HG03135 (cell line): ENCODE data around the gene CD226.
"Not testable (repeated sequence)": the region's sequence is repeated elsewhere in the genome, so short reads cannot be mapped to it uniquely, and the experiment has no call there.

ENCODE experiments used
- ATAC-seq: cut with Tn5 transposase; IDR thresholded peaks from one replicate; pipeline ENCODE4 v1.9.1; 2021; ENCODE audit warnings: mild to moderate bottlenecking, moderate library complexity; ENCODE audit not compliant: unreplicated experiment

Gene CD226

DNA sequence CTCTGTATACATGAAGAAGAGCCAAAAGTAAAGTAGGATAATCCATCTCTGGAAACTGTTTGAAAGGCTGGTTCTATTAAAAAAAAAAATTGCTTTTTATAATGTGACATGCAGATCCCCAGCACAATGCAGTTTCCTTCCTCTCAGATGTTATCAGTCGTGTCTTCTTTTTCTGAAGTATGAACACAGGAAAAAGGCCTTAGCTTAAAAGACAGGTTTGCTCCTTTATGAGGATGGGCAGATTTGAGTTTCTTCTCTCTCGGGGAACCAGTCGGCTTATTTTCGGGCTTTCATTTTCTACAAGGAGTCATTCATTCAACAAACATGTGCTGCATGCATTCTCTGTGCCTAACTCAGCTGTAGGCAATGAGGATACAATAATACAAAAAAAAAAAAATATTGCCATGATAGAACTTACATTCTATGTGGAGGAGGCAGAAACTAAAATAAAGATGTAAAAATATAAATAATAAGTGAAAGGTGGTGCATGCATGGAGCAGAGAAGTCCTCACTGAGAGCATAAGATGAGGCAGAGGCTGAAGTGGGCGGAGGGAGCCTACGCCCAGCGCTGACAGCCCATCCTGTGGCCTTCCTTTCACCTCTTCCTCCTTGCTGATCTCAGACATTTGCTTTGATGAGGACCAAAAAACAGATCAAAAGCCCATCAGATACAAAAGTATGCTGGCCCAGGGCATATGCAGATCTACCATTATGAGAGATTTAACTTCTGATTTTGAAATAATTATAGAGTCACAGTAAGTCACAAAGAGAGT is at the start of gene CD226:
Gene CD226 (minus strand): TSS at position 513 of the 773 bp plus-strand sequence. CDS start 467 bp downstream, at position 46.
- peak; percentile 38 for ATAC-seq

DNA sequence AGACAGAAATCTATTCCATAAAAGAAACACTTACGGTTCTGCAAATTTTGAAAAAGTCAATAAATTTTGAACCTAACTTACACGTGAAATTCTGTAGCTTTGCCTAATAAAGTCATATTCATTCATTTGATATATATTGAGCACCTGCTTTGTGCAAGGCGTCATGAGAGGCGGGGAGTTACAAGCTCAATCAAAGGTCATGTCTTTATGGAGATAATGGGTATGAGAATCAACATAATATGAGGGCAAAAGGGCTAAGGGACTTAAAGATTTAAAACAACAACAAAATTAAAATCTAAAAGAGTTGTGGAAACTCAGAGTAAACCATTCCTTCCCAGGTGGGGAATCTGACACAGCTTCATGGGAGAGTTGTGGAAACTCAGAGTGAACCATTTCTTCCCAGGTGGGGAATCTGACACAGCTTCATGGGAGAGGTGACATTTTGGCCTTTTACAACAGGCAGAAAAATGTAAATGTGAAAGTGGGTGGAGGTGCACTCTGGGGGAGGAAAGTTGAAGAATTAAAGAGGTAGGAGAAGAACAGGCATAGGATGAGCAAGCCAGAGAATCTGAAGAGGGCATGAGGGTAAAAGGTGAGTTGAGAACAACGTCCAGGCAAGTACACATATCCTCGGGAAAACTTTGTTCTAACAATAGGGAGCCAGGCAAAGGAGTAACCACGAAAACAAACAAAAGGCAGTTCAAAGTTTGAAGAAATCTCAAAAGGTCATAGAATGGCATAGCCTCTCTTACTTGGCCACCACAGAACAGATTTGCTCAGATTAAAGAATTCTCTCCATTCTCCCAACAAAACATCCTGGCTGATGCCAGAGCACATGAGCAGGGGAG is 49.5 kb upstream of the CD226 start:
- no peak for ATAC-seq

DNA sequence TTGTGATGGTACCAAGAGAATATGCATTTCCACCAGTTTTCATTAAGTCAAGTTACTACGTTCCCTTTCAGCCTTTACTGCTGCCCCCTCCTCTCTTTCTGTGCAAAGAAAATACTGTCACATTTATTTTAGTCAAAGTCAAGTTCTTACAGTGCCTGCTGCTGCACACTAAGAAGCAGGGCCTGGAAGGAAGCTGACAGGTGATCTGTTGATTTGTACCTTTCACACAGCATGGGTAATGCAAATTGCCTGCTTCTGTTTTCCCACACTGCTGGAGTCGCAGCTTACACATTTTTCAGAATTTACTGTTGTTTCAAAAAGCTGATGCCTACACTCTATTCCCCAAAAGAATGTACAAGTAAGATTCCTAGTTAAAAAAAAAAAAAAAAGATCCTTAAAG is 48.7 kb upstream of the CD226 start:
- no peak for ATAC-seq

DNA sequence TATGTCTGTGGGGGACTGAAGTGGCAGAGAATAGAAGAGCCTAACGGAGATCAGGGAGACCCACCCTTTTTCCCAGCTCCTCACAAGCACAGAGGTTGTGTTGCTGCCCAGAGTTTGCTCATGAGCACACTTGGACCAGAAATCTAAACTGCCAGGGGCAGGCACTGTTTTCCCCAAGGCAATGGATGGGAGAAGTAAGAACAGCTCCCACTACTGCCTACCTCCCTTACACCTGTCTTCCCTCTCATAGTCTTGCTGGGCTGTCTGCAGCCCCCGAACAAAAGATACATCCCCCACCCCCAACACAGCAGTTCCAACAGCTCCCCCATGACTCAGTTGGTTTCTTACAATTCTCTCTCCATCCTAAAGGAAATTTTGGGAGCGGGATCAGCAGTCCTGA is 48.1 kb upstream of the CD226 start:
- ATAC-seq = no peak

DNA sequence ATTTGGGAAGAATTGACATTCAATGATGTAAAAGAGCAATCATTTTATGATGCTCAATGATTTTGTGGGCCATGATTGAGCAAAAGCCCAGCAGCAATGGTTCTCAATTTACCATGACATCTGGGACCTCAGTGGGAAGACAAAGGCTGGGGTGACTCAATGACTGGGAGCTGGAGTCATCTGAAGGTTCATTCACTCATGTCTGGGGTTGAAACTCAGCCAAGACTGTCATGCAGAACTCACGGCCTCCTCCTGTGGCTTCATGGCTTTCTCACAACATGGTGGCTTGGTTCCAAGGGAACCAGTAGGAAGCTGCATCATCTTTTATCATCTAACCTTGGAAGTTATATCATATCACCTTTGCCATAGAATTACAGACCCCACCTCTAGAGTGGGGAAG is 45.1 kb upstream of the CD226 start:
- no peak for ATAC-seq

DNA sequence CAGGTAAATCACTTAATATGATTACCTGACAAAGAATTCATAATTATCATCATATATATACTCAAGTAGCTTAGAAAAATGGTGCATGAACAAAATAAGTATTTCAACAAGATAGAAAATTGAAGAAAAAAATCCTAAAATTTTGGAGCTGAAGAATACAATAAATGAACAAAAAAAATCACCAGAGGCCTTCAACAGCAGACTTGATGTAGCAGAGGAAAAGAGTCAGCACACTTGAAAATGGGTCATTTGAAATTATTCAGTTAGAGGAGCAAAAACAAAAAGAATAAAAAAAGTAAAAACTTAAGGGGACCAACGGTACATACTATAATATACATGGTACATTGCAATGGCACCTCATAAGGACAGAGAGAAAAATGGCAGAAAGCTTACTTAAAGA is 40.2 kb upstream of the CD226 start:
- ATAC-seq = no peak

DNA sequence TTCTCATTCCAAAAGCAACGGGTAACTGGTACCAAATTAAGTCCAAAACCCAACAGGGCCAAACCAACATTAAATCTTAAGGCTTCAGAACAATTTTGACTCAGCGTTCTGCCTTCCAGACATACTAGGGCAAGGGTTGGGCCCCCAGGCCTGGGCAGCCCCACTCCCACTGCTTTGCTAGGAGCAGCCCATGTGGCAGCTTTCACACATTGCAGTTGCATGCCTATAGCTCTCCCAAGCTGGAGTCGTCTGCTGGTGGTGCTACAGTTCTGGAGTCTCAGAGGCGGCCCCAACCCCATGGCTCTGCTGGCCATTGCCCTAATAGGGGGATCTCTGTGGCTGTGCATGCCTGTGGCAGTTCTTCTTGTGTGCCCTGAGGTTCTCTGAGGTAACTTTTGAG is 37.6 kb upstream of the CD226 start:
- ATAC-seq = no peak

DNA sequence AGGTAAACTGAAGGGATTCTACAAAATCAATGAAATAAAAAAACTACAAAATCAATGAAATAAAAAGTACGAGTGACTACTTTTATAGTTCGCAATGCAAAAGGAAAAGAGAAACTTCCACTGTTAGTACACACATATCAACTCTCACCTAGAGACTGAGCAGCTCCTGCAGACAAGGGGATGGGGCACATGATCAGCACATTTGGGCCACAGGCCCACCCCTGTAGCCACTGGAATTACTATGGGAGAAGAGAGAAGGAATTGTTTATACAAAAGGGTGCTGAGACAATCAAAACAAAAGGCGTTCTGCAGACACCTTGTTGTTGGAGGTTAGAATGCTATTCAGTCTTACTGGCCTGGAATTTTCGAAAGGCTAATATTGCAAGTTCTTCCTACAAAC is 34.7 kb upstream of the CD226 start:
- ATAC-seq = no peak

DNA sequence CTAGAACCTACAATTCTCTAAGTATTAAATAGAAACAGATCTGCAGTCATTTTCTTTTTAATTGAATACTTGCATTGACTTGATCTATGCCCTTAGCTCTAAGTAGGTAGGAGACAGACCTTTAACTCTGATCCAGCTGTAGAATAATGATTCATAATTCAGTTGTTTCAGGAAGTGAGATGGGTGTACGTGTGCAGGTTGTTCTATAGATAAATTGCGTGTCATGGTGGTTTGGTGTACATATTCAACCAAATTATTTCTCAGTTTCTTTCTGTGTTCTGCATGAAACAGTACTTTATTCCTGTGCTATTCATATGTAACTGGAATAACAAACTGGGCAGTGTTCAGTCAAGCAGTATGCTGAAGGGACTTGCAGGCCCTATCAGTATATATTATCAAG is 34.3 kb upstream of the CD226 start:
- ATAC-seq = peak; percentile 62

DNA sequence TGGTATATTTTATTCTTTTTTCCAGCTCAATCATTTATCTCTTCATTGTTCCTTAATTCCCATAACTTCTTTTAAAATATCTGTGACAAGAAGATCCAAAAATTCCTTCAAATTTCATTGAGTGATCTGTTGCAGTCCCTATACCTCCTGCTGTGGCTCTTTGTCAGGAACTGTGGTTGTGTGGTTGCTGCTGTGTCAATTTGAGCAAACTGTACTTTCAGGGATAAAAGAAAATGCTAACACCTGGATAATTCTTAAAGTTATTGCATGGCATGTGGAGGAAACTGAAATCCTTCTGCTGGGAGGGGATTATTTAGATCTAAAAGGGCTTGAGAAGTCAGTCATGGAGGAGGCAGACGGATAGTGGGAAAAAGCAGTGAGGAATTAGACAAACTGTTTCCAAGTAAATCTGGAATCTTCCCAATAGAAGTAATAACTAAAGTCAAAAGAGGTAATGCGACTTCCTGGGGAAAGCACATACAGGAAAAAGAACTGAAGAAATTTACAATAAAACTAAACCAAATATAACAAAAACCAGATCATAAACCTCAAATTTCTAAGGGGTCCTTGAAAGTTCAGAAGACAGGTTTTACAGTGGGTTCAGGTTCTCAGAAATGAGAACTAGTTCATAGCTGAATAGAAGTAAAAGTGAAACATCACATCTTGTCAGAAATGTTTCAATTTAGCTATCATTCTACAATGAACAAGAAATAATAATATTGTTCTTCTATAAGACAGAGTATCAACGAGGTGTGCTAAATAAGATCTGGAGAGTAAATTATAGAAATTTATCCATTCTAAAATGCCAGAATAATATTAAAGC is 33.5 kb upstream of the CD226 start:
- ATAC-seq = no peak

DNA sequence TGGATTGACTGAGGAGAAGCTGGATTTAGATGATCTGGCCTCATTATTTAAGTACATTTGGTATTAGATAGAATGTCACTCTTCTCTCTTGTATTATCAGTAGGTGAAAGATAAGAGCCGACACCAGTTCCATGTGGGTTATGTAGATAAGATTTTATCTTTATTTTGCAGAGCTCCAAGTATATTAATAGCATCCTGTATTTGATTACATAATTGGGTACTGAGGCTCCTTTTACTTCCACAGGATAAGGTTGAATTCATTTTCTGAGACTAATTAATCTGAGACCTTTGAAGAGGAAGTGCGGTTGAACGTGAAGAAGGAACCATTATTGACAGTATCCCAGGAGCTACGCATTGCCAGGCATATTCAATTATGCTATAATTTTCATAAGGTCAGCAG is 32.8 kb upstream of the CD226 start:
- no peak for ATAC-seq

DNA sequence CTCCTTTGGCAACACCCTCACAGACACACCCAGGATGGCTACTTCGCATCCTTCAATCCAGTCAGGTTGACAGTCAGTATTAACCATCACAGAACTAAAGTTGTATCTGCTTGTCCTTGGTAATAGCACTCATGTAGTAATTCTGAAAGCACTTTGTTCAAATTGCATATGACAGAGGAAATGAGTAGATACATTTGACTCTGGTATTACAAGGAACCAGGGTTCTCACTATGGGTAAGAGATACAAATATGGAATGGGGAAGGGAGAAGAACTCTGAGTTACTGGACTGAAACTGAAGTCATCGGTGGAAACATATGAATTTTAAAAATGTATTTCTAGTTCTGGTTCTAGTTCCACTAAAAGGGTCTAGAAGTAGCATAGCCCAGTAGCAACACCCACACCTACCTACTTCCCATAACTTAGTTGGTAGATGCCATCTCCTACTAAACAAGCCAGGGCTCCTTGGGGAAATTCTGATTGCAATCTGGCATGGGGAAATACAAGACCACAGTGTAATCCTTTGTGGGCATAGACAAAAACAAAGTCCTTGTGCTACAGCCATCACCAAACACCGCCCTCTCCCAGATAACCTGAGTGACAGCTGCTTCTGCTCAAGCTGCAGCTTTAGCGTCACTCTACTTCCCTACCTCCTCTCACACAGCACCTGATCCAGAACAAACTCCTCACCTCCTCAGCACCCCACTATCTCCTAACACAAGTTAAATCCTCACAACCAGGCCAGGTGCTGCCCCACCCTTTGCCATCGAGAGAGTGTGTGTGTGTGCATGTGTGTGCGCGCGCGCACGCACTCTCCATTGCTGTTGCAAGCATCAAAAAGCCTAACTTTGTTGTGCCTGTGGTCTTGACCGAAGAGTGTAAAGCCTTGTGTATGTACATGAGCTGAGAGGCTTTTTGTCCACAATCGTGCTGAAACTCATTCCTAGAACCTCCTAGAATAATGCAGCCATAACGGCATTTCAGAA is 31.4 kb upstream of the CD226 start:
- peak; percentile 52 for ATAC-seq

DNA sequence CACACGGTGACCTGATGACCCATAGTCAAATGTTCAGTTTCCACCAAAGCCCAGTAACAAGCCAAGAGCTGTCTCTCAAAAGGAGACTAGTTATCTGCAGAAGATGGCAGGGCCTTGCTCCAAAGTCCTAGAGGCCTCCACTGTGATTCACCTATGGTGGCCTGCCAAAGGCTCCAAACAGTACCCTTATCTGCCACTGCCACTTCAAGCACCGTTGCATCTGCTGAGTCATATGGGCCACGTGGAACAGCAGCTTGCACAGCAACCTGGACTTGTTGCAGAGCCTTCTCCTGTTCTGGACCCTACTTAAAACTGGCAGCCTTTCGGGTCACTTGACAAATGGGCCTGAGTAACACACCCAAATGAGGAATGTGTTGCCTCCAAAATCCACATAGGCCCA is 27.6 kb upstream of the CD226 start:
- not testable (repeated sequence) for ATAC-seq

DNA sequence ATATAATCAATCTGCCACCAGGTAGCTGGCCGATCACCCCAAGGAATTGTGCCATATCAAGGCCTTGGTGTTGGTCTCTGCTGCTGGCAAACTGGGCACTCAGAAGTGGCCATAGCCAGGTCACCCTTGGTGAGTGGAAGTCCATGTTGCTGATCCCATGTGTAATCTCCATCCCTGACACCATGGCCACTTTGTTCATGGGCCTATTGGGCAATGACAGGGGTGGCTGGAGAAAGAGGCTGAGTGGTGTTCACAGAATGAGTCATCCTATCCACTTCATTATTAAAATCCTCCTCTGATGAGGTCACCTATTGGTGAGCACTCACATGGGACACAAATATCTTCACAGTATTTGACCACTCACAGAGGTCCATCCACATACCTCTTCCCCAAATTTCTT is 26.7 kb upstream of the CD226 start:
- no peak for ATAC-seq

DNA sequence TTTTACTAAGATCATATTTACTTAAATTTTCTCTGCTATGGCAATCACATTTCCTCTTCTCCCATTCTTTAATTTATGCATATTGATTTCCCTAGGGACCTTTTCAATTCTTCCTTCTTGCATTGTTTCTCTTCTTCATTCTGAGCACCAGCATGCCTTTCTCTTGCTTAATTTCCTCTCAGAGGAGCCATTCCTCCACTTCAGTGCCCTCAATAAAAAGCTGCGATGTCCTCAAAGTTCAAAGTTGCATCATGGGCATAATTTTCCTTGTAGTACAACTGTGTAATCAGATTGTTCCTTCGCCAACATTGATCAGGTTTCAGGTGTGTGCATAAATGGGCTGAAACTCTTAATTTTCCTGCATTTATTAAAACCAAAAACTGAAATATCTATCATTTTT is 21.8 kb upstream of the CD226 start:
- ATAC-seq = no peak

DNA sequence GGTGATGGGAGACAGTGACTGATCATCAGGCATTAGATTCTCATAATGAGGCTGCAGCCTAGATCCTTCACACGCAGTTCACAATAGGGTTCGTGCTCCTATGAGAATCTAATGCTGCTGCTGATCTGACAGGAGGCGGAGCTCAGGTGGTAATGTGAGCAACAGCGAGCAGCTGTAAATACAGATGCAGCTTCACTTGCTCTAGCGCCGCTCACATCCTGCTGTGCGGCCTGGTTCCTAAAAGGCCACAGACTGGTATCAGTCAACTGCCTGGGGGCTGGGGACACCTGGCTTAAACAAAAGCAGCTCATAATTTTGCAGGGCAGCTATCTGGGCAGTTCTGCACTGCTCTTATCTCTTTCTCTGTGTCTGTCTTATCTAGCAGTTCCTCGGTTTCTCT is 20.4 kb upstream of the CD226 start:
- ATAC-seq = peak; percentile 81

DNA sequence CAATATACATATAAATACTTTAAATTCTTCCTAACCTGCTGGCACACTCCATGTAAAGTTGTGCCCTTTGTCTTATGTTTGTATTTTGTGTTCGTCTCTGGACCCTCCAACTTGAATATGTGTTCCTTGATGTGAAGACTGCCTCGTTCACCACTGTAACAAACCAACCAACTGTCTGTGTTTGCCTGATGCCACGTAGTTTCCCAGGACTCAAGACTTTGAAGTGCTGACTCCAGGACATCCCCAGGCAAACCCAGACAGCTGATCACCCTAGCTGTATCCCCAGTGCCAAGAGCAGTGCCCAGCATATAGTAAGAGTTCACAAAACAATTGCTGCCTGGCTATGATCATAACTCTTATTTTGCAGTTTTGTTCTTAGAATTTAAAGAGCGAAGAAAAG is 15.5 kb upstream of the CD226 start:
- ATAC-seq = no peak

DNA sequence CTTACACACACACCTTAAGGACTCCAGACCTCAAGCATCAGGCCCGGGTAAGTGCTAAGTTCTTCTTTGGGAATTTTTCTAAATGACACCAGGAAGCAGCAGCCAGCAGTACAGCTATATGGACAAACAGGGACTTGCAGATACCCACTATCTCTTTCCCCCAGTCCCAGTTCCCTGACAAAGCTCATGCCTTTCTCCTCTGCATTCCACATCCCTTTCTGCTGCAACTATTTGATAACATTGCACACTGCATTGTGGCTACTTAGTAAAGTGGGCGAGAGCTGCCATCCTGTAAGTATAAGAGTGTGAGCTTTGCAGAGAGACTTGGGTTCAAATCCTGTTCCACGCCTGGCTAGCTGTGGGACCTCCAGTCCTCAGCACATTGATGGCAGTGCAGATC is 14.0 kb upstream of the CD226 start:
- no peak for ATAC-seq

DNA sequence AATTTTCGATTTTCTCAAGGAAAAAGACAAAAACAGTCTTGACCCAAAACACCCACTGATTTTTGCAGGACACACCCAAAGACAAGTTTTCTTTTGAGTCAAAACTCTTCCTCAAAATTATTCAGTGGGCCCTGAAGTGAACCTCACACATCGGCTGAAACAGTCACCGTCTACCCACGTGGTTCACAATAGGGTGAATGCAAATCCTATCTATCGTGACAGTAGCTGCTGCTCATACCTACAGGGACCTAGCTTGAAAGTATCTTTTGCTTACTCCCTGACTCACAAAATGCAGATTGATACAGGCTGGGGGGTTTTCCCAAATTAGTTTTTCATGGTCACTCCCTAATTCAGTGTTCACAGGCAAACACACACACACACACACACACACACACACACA is 10.7 kb upstream of the CD226 start:
- peak; percentile 31 for ATAC-seq

DNA sequence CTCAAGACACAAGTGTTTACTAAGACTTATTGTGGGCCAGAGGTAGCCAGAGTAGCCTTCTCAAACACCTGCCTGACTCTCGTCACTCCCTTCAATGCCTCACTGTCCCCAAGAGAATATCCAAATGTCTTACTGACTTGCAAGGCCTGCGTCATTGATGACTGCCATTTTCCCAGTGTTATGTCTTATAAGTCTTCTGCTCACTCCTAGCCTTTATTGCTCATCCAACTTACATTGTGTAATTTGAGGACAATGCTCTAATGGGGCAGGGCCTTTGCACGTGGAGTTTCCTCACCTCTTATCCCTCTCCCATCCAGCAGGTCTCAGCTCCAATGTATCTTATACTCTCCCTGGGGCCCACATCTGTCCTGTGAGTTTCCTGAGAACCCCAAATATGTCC is 10.1 kb upstream of the CD226 start:
- ATAC-seq = no peak
